ENCODE data around the gene ARID1A.

GRCh38 chr1:26690576-26691031, 5.2 kb upstream of the ARID1A start:
- TF ChIP-seq RNF2 (IDR thresholded peaks at IDR 0.05; ENCODE audit: borderline replicate concordance, low read depth, low read length, missing control alignments, poor library complexity, severe bottlenecking) (no peak), CTCF (IDR thresholded peaks at IDR 0.05; ENCODE audit: control extremely low read depth in 1 of 3, insufficient read depth in 1 of 3, low read depth in 1 of 3, low read length in 3 of 3) (no peak), HDAC2 (IDR thresholded peaks at IDR 0.05; ENCODE audit: borderline replicate concordance in 1 of 2, low read depth in 2 of 2, low read length in 2 of 2) (no peak), SP1 (IDR thresholded peaks at IDR 0.05; ENCODE audit: low read depth, low read length) (peak; percentile 94), JUN (IDR thresholded peaks at IDR 0.05; ENCODE audit: low read depth, low read length) (no peak), POLR2AphosphoS5 (IDR thresholded peaks at IDR 0.05; ENCODE audit: low read depth, low read length) (no peak), MAX (IDR thresholded peaks at IDR 0.05) (no peak), POLR2A (IDR thresholded peaks at IDR 0.05; ENCODE audit: control extremely low read depth in 1 of 2, low read depth in 2 of 2, low read length in 2 of 2) (no peak), RFX5 (IDR thresholded peaks at IDR 0.05; ENCODE audit: borderline replicate concordance, low read depth, low read length) (no peak), USF2 (IDR thresholded peaks at IDR 0.05; ENCODE audit: low read length) (no peak)

All from H1 (cell line).